ENCODE data around the gene GABRR3.

Gene GABRR3

DNA sequence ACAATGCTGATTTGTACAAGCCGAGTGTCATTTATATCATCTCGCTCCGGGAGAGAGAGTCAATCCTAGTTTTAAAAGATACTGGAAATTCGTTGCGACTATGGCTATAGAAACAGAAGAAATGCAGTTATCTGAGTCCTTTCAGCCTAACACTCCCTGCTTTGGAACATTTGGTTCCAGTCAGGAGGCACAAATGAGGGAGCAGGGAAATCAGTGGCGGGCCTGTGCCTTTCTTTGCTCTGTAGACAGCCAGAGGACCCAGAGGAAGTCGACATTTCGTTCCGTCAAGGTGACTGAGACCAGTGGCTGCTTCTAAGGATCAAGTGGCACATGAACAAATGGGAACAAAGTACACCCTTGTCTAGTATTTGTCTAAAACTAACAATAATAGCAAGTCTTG lies 62.1 kb downstream of the GABRR3 start:
- no peaks in the 10 kb centered on the region for H4K20me1 ChIP-seq (ENCODE audit: low read depth, low read length)
- H3K36me3 ChIP-seq (ENCODE audit: low read length): no peaks in the 10 kb centered on the region
- no peaks in the 10 kb centered on the region for H3K9me2 ChIP-seq (replicated peaks; ENCODE audit: insufficient read depth, low read length)
- H3K27me3 ChIP-seq (ENCODE audit: low read length): no peaks in the 10 kb centered on the region
- peaks cover 38% of the 10 kb centered on the region for H3K79me2 ChIP-seq (ENCODE audit: insufficient read depth, low read length)
- peak overlapping the region; percentile 76 for H2AFZ ChIP-seq (ENCODE audit: low read depth, low read length, severe bottlenecking)
- H3K27ac ChIP-seq (ENCODE audit: low read depth, low read length): no peak overlapping the region
- H3K4me3 ChIP-seq (ENCODE audit: insufficient read depth, low read length, poor library complexity, severe bottlenecking): no peak overlapping the region
- TF ChIP-seq EZH2phosphoT487 (conservative IDR thresholded peaks at IDR 0.05; ENCODE audit: low read length) (no peak), CTCF (IDR thresholded peaks at IDR 0.05; ENCODE audit: insufficient read depth, low read length, poor library complexity, severe bottlenecking) (no peak)
- peak overlapping the region; percentile 55; the same call in 1 of the 2 replicates for H3K9ac ChIP-seq (ENCODE audit: low read length)
- H3K9me3 ChIP-seq (ENCODE audit: insufficient read depth, low read length): no peaks in the 10 kb centered on the region
- H3K4me2 ChIP-seq (ENCODE audit: low read depth, low read length, poor library complexity, severe bottlenecking): peak overlapping the region; percentile 75
- H3F3A ChIP-seq (ENCODE audit: insufficient read depth): peaks cover 9% of the 10 kb centered on the region; the same call in 1 of the 2 replicates

GRCh38 chr3:97971679-97972567 lies 63.2 kb downstream of the GABRR3 start, which contains the start of gene RIOX2:
RIOX2 (minus strand) TSS chr3:97972431; CDS start chr3:97967593, 4,838 bp downstream.
- TF ChIP-seq EZH2phosphoT487 (conservative IDR thresholded peaks at IDR 0.05; ENCODE audit: low read length) (no peak), CTCF (IDR thresholded peaks at IDR 0.05; ENCODE audit: insufficient read depth, low read length, poor library complexity, severe bottlenecking) (no peak)
- Histone ChIP-seq H3K27me3 (ENCODE audit: low read length) (no peaks in the 10 kb centered on the region), H3K79me2 (ENCODE audit: insufficient read depth, low read length) (peaks cover 48% of the 10 kb centered on the region), H3K36me3 (ENCODE audit: low read length) (no peaks in the 10 kb centered on the region; the same call in 1 of the 2 replicates), H3K9me2 (replicated peaks; ENCODE audit: insufficient read depth, low read length) (no peaks in the 10 kb centered on the region), H4K20me1 (ENCODE audit: low read depth, low read length) (no peaks in the 10 kb centered on the region), H3K9ac (ENCODE audit: low read length) (peak within 1 kb of the TSS; percentile 55), H3K4me2 (ENCODE audit: low read depth, low read length, poor library complexity, severe bottlenecking) (peak within 1 kb of the TSS; percentile 75), H3F3A (ENCODE audit: insufficient read depth) (peaks cover 9% of the 10 kb centered on the region; the same call in 1 of the 2 replicates), H3K27ac (ENCODE audit: low read depth, low read length) (peak within 1 kb of the TSS; percentile 46), H2AFZ (ENCODE audit: low read depth, low read length, severe bottlenecking) (peak within 1 kb of the TSS; percentile 76), H3K4me3 (ENCODE audit: insufficient read depth, low read length, poor library complexity, severe bottlenecking) (peak within 1 kb of the TSS; percentile 43), H3K9me3 (ENCODE audit: insufficient read depth, low read length) (no peaks in the 10 kb centered on the region)

- Histone ChIP-seq H3K4me3 (ENCODE audit: insufficient read depth, low read length, poor library complexity, severe bottlenecking) (peak overlapping the region; percentile 43), H3K9me2 (replicated peaks; ENCODE audit: insufficient read depth, low read length) (no peaks in the 10 kb centered on the region), H3K9ac (ENCODE audit: low read length) (peak overlapping the region; percentile 55), H3K36me3 (ENCODE audit: low read length) (no peaks in the 10 kb centered on the region; the same call in 1 of the 2 replicates), H2AFZ (ENCODE audit: low read depth, low read length, severe bottlenecking) (peak overlapping the region; percentile 0), H3K79me2 (ENCODE audit: insufficient read depth, low read length) (peaks cover 56% of the 10 kb centered on the region), H3K4me2 (ENCODE audit: low read depth, low read length, poor library complexity, severe bottlenecking) (peak overlapping the region; percentile 75), H3F3A (ENCODE audit: insufficient read depth) (peaks cover 9% of the 10 kb centered on the region; the same call in 1 of the 2 replicates), H3K27ac (ENCODE audit: low read depth, low read length) (peak overlapping the region; percentile 46), H3K9me3 (ENCODE audit: insufficient read depth, low read length) (no peaks in the 10 kb centered on the region), H3K27me3 (ENCODE audit: low read length) (no peaks in the 10 kb centered on the region), H4K20me1 (ENCODE audit: low read depth, low read length) (no peaks in the 10 kb centered on the region)
- no peak for TF ChIP-seq CTCF (IDR thresholded peaks at IDR 0.05; ENCODE audit: insufficient read depth, low read length, poor library complexity, severe bottlenecking)
- no peak for TF ChIP-seq EZH2phosphoT487 (conservative IDR thresholded peaks at IDR 0.05; ENCODE audit: low read length)
These were observed 64.0 kb downstream of the GABRR3 start for GRCh38 chr3:97970956-97971620.
